DOHH2 (cell line): ENCODE data around the gene DHX58.

Experiments
- CTCF ChIP-seq: fragments of 200-600 bp; sonication (generic); IDR thresholded peaks from one replicate; pipeline ENCODE4 v1.5.1; 2014; ENCODE audit warnings: antibody characterized with exemption, mild to moderate bottlenecking, low read depth, low read length; ENCODE audit not compliant: poor library complexity, severe bottlenecking
- EZH2phosphoT487 ChIP-seq: fragments of 200-600 bp; sonication (generic); IDR thresholded peaks from 2 replicates; pipeline ENCODE4 v1.6.1; 2017; ENCODE audit warnings: borderline replicate concordance, mild to moderate bottlenecking, antibody characterized with exemption, low read length, moderate library complexity, mixed read lengths

GRCh38 chr17:42088736-42089135 is 23.8 kb downstream of the DHX58 start:
- TF ChIP-seq CTCF = no peak
- no peak for TF ChIP-seq EZH2phosphoT487
